ENCODE results near the gene EEF1AKMT2. TPM values are rescaled to one million over a fixed set of nuclear protein-coding genes. Genes with fewer than 3 reads are reported as not detected.

The EEF1AKMT2 gene
- total and polyA plus RNA-seq, 2 donors (not counting 1 experiment from before 2014, with no cell fraction given), result 20.5 to 22.1 TPM

DNA sequence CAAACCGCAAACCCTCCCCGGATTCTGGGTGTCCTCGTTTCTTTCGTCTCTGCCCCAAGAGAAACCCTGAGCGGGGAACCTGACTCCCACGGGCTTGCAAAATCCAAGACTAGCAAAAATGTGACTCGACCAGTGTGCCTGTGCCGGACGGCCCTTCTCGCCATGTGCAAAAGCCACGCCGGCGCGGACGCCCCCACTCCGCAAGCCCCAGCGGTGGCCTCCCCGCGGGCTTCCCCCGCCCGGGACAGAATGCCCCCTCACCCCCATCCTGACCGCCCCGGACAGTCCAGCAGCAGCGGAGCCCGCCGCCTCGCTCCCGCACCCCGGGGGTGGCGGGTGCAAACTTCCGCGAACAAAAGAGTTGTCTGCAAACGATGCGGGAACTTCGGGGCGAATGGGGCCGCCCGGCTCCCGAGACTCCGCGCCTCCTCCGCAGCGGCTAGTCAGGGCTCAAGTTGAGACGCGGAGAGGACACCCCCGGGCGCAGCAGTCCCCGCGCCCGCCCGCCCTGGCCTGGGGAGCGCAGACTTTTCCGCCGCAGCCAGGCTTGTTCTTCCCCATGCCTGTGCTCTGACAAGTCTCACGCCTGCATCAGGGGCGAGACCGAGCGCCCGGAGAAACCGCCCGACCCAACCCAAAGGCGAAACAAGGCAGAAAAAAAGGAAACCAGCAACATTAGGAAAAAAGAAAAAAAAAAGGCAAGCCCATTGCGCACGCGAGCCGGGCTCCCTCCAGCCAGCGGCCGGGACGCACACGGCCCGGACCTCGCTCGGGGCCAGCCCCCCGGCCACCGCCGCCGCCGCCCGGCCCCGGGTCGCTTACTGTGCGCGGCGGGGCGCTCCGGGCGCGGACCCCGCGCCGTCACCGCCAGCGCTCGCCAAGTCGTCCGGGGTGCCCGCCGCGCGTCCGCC, 48.2 kb downstream of the EEF1AKMT2 start:
- Histone ChIP-seq H3K4me1 (ENCODE audit: control insufficient read depth, extremely low read depth, insufficient read depth, low read length) (peaks cover 2% of the 10 kb centered on the region), H3K27ac (ENCODE audit: insufficient read depth, low read length) (peak overlapping the region; percentile 2), H2AFZ (ENCODE audit: low read length) (no peak overlapping the region), H3K4me2 (ENCODE audit: extremely low read depth, insufficient read depth, low read length) (peak overlapping the region; percentile 39), H3K9ac (ENCODE audit: insufficient read depth, low read length) (peak overlapping the region; percentile 64), H3K27me3 (ENCODE audit: control insufficient read depth, insufficient read depth, low read length) (no peaks in the 10 kb centered on the region), H3K36me3 (ENCODE audit: control insufficient read depth, insufficient read depth, low read length) (no peaks in the 10 kb centered on the region), H4K20me1 (ENCODE audit: control insufficient read depth, extremely low read depth, insufficient read depth, low read length) (no peaks in the 10 kb centered on the region), H3K9me3 (ENCODE audit: control insufficient read depth, insufficient read depth, low read depth, low read length) (no peaks in the 10 kb centered on the region), H3K79me2 (ENCODE audit: control insufficient read depth, insufficient read depth, low read length) (no peaks in the 10 kb centered on the region), H3K4me3 (replicated peaks in 1 of 4; ENCODE audit: control extremely low read depth in 1 of 4, insufficient read depth in 1 of 4, low read depth in 3 of 4, low read length in 4 of 4) (peak overlapping the region; percentile 59 to 72 (median 68))
- TF ChIP-seq EZH2 (IDR thresholded peaks at IDR 0.05; ENCODE audit: low read length, missing control alignments), result no peak
- TF ChIP-seq, protein P1, sequence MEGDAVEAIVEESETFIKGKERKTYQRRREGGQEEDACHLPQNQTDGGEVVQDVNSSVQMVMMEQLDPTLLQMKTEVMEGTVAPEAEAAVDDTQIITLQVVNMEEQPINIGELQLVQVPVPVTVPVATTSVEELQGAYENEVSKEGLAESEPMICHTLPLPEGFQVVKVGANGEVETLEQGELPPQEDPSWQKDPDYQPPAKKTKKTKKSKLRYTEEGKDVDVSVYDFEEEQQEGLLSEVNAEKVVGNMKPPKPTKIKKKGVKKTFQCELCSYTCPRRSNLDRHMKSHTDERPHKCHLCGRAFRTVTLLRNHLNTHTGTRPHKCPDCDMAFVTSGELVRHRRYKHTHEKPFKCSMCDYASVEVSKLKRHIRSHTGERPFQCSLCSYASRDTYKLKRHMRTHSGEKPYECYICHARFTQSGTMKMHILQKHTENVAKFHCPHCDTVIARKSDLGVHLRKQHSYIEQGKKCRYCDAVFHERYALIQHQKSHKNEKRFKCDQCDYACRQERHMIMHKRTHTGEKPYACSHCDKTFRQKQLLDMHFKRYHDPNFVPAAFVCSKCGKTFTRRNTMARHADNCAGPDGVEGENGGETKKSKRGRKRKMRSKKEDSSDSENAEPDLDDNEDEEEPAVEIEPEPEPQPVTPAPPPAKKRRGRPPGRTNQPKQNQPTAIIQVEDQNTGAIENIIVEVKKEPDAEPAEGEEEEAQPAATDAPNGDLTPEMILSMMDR (conservative IDR thresholded peaks at IDR 0.05 in 1 of 2, IDR thresholded peaks at IDR 0.05 in 1 of 2; ENCODE audit: low read depth in 1 of 2, low read length in 2 of 2), result no peak
- DNase-seq (ENCODE audit: low read depth in 2 of 2), result peak; percentile 36 to 44

DNA sequence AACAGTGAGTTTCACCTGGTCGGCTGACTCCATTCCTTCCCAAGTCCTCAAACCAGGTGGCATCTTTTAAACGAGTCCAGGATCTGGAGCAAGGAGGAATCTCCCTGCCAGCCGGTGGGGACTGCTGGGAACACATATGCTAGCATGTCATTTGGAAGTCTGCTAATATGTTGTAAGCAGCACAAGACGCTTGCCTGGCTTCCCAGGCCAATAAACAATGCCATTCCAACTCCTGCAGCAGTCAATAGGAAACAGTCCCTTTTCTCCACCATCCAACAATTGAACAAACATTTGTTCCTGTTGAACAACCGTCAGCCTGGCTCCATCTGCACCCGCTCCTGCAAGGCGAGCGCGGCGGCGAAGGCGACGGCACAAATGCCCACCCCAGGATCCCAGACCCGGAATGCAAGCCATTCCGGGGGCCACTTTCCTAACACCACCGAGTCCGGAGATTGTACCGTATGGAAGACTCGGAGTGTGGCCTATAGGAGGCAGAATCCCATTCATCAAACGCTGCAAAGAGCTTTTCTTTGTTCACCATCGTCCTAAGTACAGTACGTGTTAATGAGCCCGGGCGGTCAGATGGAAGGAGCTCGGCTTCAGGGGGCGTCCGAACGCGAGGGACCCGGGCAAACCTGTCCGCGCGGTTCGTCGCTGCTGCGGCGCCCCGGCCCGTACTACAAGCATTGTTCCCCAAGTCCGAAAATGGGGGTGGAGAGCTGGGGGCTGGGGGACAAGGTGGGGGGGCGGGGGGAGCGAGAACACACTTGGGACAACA, 49.1 kb downstream of the EEF1AKMT2 start:
- Histone ChIP-seq H2AFZ (ENCODE audit: low read length) (no peak overlapping the region), H3K9ac (ENCODE audit: insufficient read depth, low read length) (no peak overlapping the region), H3K4me3 (replicated peaks in 1 of 4; ENCODE audit: control extremely low read depth in 1 of 4, insufficient read depth in 1 of 4, low read depth in 3 of 4, low read length in 4 of 4) (peak overlapping the region; percentile 59 to 72 (median 68)), H3K4me2 (ENCODE audit: extremely low read depth, insufficient read depth, low read length) (peak overlapping the region; percentile 83), H3K27me3 (ENCODE audit: control insufficient read depth, insufficient read depth, low read length) (no peaks in the 10 kb centered on the region), H4K20me1 (ENCODE audit: control insufficient read depth, extremely low read depth, insufficient read depth, low read length) (no peaks in the 10 kb centered on the region), H3K27ac (ENCODE audit: insufficient read depth, low read length) (no peak overlapping the region), H3K9me3 (ENCODE audit: control insufficient read depth, insufficient read depth, low read depth, low read length) (no peaks in the 10 kb centered on the region), H3K79me2 (ENCODE audit: control insufficient read depth, insufficient read depth, low read length) (no peaks in the 10 kb centered on the region), H3K36me3 (ENCODE audit: control insufficient read depth, insufficient read depth, low read length) (no peaks in the 10 kb centered on the region), H3K4me1 (ENCODE audit: control insufficient read depth, extremely low read depth, insufficient read depth, low read length) (peaks cover 2% of the 10 kb centered on the region)
- peak; percentile 33 to 39 for DNase-seq (ENCODE audit: low read depth in 2 of 2)
- TF ChIP-seq EZH2 (IDR thresholded peaks at IDR 0.05; ENCODE audit: low read length, missing control alignments), result no peak
- TF ChIP-seq, protein P1 (conservative IDR thresholded peaks at IDR 0.05 in 1 of 2, IDR thresholded peaks at IDR 0.05 in 1 of 2; ENCODE audit: low read depth in 1 of 2, low read length in 2 of 2), result peak in 1 of 2 donors; percentile 33

DNA sequence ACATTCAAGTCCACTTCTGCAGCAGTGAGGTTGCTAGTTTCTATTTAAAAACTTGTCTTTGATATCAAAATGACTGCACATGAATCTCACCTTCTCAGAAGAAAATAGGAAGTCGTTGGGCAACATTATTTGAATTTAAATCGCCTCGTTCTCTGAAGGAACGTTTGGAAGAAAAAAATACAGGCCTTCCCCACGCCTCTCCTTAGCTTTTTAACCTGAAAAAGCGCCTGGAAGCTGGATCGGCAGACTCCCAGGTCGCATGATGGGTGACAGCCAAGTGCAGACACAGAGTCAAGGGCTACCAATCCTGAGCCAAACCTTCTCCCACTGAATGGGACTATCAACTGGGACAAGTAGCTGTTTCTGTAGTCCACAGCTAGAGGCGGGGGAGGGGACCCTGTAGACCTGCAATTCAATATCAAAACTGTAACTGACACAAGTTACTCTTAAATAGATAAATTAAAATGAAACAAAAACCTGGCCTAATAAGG, 49.7 kb downstream of the EEF1AKMT2 start:
- no peaks in the 10 kb centered on the region for H3K79me2 ChIP-seq (ENCODE audit: control insufficient read depth, insufficient read depth, low read length)
- no peak for DNase-seq (ENCODE audit: low read depth in 2 of 2)
- H3K27me3 ChIP-seq (ENCODE audit: control insufficient read depth, insufficient read depth, low read length), result no peaks in the 10 kb centered on the region
- H3K4me3 ChIP-seq (replicated peaks in 1 of 4; ENCODE audit: control extremely low read depth in 1 of 4, insufficient read depth in 1 of 4, low read depth in 3 of 4, low read length in 4 of 4), result peak overlapping the region in 2 of 4 experiments; percentile 68 to 72
- peak overlapping the region; percentile 83 for H3K4me2 ChIP-seq (ENCODE audit: extremely low read depth, insufficient read depth, low read length)
- H3K9ac ChIP-seq (ENCODE audit: insufficient read depth, low read length), result no peak overlapping the region
- H4K20me1 ChIP-seq (ENCODE audit: control insufficient read depth, extremely low read depth, insufficient read depth, low read length), result no peaks in the 10 kb centered on the region
- H3K4me1 ChIP-seq (ENCODE audit: control insufficient read depth, extremely low read depth, insufficient read depth, low read length), result peaks cover 2% of the 10 kb centered on the region
- TF ChIP-seq EZH2 (IDR thresholded peaks at IDR 0.05; ENCODE audit: low read length, missing control alignments), result no peak
- TF ChIP-seq, protein P1 (conservative IDR thresholded peaks at IDR 0.05 in 1 of 2, IDR thresholded peaks at IDR 0.05 in 1 of 2; ENCODE audit: low read depth in 1 of 2, low read length in 2 of 2), result no peak
- no peaks in the 10 kb centered on the region for H3K36me3 ChIP-seq (ENCODE audit: control insufficient read depth, insufficient read depth, low read length)
- H3K9me3 ChIP-seq (ENCODE audit: control insufficient read depth, insufficient read depth, low read depth, low read length), result no peaks in the 10 kb centered on the region
- H2AFZ ChIP-seq (ENCODE audit: low read length), result no peak overlapping the region
- no peak overlapping the region for H3K27ac ChIP-seq (ENCODE audit: insufficient read depth, low read length)

Data from fibroblast of lung (primary cell).